Stomach (tissue), 4 donors: ENCODE data around the gene SCCPDH.

Experiments used
- CTCF ChIP-seq, 7 experiments: fragments of 450-650 bp in 4 of 7; fragments of 200-600 bp in 3 of 7; sonication (generic) in 3 of 7; IDR thresholded peaks; one replicate each; pipeline ENCODE4 v1.5.1; 2016 to 2019; ENCODE audit warnings: antibody characterized with exemption in 7 of 7, control low read depth in 2 of 7, mild to moderate bottlenecking in 1 of 7
- POLR2A ChIP-seq, 4 donors: fragments of 450-650 bp; IDR thresholded peaks; one replicate each; pipeline ENCODE4 v1.6.1; 2016; ENCODE audit warnings: antibody characterized with exemption in 4 of 4, control low read depth in 2 of 4, mild to moderate bottlenecking in 1 of 4, moderate library complexity in 1 of 4

GRCh38 chr1:246691622-246692495, 32.4 kb upstream of the SCCPDH start:
- TF ChIP-seq CTCF (IDR thresholded peaks at IDR 0.05), result no peak
- TF ChIP-seq POLR2A (IDR thresholded peaks at IDR 0.05), result no peak
